HG03039 (cell line): Measurements from ENCODE around the gene MED17.

ENCODE experiments used
- ATAC-seq: cut with Tn5 transposase; IDR thresholded peaks from one replicate; pipeline ENCODE4 v1.9.1; 2021; ENCODE audit warnings: mild to moderate bottlenecking, moderate library complexity; ENCODE audit not compliant: unreplicated experiment

The MED17 gene

GRCh38 chr11:93814966-93815633 lies 31.0 kb downstream of the MED17 start:
- ATAC-seq = no peak

- no peak for ATAC-seq
Observed at GRCh38 chr11:93817426-93818348, 33.6 kb downstream of the MED17 start.

DNA sequence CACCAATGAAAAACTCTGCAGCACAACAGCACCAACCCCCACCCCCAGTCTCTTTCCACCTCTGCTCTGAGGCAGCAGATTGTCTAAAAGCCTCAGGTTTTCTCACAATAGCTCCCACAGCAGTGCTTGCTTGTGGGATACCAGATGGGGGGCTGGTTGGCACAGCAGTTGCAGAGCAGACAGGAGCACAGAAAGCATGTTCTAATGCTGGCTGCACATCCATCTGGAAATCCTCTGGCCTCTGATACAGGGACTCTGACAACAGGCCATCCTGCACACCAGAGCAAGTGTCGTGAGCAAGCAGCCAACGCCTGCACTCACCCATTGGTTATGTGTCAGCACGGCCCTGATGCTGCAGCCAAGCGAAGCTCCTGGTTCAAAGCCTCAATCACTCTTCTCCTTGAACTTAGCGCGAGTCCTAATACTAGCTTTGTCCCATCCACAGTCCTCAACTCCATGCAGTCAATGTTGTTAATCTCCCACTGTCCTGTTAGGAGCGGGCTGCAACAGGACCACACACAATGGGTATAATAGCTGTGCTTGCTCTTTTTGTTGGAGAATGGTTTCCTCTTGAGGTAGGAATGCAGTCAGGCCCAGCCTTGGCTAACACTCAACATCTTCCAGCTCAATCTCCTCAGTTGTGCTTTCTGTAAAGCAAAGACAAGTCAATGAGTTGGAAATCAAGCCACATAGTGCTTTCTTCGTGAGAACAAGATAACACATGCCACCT lies 36.0 kb downstream of the MED17 start:
- ATAC-seq = no peak

DNA sequence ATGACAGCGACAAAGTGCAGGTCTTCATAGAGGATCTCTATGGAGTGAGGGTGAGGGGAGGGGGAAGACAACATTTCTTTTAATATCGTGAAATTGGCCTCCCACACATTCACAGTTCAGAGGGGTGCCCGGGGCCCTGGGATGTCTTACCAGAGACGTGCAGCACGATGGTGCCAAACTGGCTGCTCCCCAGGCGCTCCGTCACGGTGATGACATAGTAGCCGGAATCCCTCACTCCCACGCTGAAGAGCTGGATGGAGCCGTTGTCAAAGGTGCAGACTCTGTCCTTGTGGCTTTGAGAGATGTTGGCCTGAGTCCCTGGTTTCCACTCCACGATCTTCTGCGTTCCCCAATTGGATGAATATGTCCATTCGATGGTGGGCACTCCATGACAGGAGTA lies 36.8 kb downstream of the MED17 start:
- ATAC-seq = no peak

GRCh38 chr11:93821617-93822016 lies 37.5 kb downstream of the MED17 start:
- no peak for ATAC-seq

GRCh38 chr11:93822359-93822758 lies 38.3 kb downstream of the MED17 start:
- no peak for ATAC-seq

DNA sequence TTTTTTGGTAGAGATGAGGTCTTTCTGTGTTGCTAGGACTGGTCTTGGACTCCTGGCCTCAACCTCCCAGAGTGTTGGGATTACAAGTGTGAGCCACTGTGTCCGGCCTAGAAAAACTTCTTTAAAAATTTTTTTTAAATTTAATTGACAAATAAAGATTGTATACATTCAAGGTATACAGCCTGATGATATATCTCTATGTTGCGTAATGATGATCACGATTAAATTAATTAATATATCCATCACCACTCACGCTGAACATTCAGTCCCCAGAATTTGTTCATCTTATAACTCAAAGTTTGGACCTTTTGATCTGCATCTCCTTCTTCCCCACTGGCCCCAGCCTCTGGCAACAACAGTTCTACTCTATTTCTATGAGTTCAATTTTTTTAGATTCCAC lies 39.1 kb downstream of the MED17 start:
- no peak for ATAC-seq

GRCh38 chr11:93827363-93827762 lies 43.3 kb downstream of the MED17 start:
- ATAC-seq = no peak

DNA sequence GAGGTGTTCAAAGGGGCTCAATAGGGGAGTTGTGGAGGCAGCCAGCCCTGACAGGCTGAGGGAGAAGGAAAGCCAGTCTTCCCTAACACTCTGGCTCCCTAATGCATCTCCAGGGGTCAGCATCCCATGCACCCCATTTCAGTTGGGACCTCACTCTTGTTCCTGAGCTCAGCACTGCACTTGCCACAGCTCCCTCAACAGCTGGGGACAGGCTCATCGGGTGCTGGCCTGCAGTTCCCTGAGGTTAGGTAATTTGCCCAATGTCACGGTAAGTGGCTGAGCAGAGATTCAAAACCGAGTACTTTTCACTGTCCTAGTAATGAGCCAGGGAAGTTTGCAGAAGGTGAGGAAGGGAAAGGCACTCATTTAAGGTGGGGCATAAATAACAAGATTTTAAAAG lies 45.5 kb downstream of the MED17 start:
- no peak for ATAC-seq

DNA sequence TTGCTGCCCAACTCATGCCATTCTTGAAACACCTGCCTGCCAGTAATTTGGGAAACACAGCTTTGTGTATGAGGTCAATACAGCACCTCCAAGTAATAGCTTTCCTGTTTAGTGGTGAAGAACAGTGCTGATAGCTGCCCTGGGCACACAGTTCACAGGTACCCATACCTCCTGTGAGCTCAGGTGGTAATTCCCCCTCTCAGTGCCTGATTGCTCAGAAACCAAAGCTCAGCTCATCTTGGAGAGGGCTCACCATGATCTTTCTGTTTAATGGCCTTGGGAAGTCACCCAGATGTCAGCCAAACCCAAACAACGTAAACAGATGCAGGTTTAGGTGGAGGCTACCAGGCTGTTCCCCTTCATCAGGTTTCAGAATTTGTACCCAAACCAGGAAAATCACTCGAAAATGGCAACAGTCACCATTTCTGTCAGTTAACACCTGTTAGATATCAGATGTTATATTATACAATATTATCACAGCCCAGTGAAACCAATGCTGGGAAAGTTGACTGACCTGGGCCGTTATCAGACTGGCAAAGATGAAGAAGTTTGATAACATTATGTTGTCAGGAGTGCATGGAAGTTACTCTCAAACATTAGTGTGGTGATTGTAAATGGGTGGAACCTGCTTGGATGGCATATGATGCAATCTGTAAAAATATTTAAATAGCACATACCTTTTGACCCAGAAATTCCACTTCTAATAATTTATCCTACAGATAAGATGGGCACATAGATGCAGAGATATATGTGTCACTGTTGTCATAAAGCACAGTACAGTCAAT lies 47.5 kb downstream of the MED17 start:
- ATAC-seq = no peak

GRCh38 chr11:93832780-93833179 lies 48.7 kb downstream of the MED17 start:
- ATAC-seq = no peak

GRCh38 chr11:93838967-93839366 lies 54.9 kb downstream of the MED17 start:
- no peak for ATAC-seq

DNA sequence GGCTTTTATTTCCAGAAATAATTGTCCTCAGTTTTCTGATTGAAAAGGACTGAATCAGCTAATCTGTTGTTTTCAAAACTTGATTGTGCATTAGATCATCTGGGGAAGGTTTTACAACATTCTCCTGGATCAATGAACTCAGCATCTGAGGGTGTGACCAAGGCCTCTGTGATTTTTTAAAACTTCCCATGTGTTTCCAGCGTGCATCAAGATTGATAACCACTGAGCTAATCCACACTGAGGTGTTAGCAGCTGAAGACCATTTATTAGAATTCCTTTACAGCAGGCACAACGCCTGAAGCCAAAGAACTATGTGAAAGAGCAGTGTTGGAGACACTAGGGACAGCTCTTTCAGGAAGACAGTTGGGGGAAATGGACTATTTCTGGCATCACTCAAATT lies 56.1 kb downstream of the MED17 start:
- ATAC-seq = no peak

DNA sequence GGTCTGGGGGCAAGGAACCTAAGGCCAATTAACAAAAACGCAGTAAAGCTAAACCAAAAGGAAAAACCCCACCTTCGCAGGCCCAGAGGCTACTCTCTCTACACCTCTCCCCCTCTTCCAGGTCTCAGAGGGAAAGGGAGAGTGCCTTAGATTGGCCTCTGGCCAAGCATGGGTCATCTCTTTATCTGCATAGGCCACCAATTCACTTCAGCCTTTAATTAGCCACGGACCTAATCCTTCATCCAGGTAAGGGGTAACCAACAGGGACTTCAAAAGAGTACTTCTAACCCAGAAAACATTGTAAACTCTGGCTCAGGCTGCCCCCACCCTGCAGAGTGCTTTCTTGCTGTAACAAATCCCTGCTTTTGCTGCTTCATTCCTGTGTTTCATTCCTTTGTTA lies 56.9 kb downstream of the MED17 start:
- ATAC-seq = no peak

DNA sequence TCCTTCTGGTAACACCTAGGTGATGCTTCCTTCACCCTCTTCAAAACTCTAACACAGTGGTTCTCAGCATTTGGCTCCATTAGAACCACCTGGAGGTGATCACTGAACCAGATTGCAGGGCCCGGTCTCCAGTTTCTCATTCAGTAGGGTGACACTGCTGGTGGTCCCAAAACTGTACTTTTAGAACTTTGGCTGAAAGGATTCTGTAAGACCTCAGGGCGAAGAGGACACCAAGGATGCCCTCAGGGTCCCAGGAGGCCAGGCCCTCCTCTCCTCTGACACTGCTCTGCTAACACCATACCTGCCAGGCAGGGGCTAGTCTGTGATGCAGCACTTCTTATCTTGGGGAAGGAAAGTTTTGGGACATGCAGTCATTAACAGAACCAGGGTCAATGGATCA lies 57.4 kb downstream of the MED17 start:
- no peak for ATAC-seq

DNA sequence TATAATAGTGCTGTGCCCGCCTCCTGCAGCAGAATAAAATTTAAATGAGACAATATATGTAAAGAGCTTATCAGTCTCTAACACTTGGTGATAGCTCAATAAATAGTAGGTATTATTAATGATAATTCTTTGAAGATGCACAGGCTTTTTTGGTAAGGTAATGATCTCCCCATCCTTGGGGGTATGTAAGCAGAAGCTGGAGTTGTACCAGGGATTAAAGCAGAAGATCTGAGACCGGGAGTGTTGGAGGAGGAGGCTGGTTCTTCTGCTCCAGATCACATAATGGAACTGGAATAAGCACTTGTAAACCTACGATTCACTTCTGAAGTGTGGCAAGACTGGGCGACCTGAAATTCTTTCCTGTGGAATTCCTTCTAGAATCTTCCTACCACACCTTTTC lies 58.0 kb downstream of the MED17 start:
- ATAC-seq = no peak

- no peak for ATAC-seq
Observed at GRCh38 chr11:93842461-93842860, 58.4 kb downstream of the MED17 start.

DNA sequence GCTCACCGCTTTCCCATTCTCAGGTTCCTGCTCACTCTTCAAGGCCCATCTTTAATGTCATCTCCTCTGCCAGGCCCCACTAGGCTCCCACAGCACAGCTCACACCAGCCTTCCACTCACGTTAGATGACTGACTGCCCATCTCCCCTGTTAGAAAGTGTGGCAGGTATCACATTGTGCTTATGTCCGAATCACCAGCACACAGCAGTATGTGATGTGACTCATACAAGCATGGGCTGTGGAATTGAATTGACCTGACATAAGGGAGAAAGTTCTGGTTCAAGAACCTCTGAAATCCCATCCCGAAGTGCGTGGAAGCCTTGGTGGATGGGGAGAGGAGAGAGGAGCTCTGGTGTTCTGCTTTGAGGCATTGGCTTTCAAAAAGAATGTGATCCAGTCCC lies 59.8 kb downstream of the MED17 start:
- no peak for ATAC-seq

- ATAC-seq = no peak
Observed at GRCh38 chr11:93844568-93844967, 60.5 kb downstream of the MED17 start.

DNA sequence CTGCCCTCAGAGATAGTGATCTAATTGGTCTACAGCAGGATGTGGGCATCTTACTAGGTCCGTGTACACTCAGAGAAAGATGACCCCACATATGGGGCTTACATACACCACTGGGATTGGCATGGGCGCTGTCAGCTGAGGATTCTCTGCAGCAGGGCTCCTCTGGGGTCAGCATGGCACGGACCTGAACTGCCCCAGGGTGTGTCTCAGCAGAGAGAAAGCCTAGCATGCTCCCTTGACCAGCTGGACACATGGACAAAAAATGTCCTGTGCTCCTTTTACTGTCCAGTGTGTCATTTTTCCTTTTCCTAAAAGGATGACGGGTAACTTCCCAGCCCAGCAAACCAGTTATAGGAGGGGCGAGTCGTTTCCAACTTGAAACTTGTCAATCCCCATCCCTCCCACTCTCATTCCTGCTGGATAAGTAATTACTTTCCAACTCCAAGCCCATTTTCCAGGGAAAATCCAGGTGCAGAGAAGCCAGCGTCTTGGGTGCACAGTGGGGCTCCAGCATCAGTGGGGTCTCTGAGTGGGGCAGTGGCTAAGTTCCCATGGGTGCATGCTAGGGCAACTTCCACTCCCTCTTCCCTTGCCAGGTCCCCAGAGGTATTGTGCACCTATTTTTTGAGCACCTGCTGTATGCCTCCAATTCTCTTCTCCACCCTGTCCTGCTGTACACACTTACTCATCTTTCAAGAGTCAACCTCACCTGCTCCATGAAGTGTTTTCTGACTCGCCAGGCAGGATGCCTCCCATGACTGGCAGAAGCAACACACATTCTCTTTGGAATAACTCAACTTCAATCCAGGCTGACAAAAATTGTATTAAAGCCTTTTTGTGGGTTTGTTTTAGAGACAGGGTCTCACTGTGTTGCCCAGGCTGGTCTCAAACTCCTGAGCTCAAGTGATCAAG lies 61.4 kb downstream of the MED17 start:
- no peak for ATAC-seq
